Measurements from ENCODE around the gene ACTA2.

The ACTA2 gene

DNA sequence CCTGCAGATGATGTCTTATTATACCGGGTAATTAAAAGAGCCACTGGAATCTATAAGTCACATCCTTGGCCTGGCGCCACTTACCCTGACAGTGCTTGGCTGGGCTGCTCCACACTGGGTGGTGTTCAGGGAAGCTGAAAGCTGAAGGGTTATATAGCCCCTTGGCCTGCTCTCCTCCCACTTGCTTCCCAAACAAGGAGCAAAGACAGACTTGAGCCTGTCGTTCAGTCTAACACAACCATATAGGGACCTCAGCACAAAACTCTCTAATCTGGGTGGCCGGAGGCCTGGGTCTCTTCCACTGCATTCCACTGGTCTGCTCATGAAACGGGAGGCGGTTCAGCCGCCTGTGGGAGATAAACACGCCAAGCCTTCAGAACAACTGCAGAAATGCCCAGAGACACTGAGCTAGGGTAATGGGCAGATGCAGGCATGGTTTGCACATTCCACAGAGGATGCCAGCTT, at the start of gene ACTA2:
Gene ACTA2 (minus strand): TSS at position 127 of the 465 bp plus-strand sequence. CDS start 3,843 bp downstream, outside the sequence.
- DNase-seq: no peak

GRCh38 chr10:89001729-89002072, 49.1 kb upstream of the ACTA2 start:
- no peak for DNase-seq

DNA sequence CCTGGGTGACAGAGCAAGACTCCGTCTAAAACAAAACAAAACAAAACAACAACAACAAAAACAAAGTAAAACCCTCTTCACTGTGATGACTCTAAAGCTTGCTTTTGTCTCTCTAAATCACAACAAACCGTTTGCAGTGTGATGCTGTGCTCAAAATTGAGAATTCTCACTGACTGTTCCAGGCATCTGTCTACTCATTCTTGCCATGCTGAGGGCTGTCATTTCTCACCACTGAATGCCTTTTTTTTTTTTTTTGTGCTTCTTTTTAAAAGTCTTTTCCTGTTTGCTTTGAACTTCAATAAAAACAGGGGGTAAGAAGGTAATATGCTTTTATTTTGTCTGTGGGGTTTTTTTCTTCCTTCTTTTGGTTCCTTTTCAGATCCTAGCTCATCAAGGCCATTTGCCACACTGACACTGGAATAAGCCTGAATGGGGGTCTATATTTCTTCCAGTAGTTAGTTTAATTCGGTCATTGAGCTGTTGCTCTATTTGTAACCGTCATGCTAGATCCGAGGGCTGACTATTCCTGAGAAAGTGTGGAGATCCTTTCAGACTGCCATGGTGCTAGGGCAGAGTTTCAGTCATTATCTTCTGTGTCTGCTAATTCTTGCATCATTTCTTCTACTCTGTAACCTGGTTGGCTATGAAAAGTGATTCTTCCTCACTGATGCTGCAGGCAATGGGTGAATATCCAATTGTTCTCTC, 48.6 kb upstream of the ACTA2 start:
- DNase-seq: no peak

GRCh38 chr10:88999625-89000024, 47.1 kb upstream of the ACTA2 start:
- no peak for DNase-seq

- DNase-seq: peak; percentile 77
Observed at GRCh38 chr10:88996927-88997326, 44.4 kb upstream of the ACTA2 start.

DNA sequence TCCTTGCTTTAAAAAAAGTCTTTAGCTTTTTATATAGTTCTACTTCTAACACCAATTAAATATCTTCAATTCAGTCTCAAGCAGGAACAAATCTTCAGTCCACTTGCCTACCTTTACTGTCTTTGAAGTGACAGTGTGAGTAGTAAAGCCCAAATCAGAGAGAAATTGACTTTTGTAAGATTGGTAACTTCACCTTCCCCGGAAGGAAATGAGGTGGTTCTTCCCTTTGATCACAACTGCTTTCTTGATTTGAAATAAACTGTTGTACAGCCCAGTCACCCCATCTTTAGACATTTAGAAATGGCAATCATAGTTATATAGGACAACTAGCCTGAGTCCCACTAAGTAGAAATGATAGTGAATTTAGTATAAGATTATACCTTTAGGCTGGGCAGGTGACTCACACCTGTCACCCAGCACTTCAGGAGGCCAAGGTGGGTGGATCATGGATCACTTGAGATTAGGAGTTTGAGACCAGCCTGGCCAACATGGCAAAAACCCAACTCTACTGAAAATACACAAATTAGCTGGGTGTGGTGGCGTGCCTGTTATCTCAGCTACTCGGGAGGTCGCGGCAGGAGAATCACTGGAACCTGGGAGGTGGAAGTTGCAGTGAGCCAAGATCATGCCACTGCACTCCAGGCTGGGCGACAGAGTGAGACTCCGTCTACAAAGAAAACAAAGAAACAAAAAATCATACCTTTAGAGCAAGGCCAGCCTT, 42.7 kb upstream of the ACTA2 start:
- DNase-seq: peak; percentile 38

GRCh38 chr10:88994019-88994418, 41.4 kb upstream of the ACTA2 start:
- DNase-seq: no peak

DNA sequence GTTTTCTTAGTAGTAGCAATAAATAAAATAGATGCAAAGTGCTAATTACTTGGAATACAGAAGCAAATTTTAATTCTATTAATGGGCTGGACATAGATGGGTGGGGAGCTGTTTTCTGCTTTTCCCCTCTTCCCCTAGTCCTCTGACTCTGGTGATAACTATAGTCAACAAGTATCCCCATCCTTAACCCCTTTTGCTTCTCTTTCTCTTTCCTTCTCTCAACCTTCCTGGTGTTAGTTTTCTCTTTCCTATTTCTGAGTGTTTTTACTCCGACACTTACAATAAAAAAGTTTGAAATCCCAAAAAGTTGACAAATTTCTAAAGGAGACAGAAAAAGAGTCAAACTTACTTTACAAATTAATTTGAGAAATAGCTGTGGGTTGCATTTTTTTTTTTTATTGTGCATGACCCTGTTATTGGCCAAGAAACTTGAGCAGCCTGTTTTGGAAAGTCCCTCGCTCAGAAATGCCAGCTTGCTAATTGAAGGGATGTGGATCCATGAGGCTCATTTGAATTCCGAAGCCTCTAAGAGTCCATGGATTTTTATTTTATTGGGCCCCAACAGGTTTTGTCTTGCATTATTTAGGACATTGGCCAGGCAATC, 40.5 kb upstream of the ACTA2 start:
- DNase-seq: no peak

DNA sequence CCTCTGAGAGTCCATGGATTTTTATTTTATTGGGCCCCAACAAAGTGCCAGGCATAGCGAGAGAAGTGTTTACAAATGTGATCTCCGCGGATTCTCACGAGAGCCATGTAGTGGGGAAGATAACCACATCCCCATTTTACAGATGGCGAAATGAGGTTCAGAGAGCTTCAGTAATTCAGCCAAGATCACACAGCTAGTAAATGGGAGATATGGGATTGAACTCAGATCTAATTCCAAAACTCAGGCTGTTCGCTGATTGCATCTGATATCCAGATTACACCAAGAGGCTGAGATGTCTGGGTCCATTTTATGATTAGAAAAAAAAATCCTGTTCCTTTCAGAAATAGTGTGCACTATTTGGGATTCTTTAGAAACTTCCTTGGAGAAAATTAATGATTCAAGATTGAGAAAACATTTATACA, 39.3 kb upstream of the ACTA2 start:
- DNase-seq: peak; percentile 78

DNA sequence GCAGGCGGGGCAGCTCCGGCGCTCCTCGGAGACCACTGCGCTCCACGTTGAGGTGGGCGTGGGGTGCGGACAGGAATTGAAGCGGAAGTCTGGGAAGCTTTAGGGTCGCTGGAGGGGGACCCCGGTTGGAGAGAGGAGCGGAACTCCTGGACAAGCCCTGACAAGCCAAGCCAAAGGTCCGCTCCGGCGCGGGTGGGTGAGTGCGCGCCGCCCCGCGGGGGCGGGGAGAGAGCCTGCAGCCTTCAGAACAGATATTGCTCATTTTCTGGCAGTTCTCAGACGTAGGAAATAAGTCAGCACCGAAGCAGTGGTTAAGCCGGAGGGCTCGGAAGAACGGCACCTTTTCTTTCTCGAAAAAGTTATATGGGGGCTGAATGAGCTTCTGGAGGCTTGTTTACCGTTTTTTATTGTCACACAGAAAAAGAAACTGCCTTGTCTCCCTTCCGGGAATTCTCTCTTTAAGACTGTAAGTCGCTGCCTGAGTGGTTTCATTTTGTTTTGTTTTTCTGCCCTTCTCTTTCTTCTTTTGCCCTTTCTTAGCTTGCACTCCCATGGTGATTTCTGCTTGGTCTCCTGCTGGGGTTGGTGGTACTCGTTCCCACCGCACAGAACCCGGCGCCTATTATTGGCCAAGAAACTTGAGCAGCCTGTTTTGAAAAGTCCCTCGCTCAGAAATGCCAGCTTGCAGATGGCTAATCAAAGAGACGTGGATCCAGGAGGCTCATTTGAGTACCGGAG, 38.8 kb upstream of the ACTA2 start:
- peak; percentile 78 for DNase-seq

DNA sequence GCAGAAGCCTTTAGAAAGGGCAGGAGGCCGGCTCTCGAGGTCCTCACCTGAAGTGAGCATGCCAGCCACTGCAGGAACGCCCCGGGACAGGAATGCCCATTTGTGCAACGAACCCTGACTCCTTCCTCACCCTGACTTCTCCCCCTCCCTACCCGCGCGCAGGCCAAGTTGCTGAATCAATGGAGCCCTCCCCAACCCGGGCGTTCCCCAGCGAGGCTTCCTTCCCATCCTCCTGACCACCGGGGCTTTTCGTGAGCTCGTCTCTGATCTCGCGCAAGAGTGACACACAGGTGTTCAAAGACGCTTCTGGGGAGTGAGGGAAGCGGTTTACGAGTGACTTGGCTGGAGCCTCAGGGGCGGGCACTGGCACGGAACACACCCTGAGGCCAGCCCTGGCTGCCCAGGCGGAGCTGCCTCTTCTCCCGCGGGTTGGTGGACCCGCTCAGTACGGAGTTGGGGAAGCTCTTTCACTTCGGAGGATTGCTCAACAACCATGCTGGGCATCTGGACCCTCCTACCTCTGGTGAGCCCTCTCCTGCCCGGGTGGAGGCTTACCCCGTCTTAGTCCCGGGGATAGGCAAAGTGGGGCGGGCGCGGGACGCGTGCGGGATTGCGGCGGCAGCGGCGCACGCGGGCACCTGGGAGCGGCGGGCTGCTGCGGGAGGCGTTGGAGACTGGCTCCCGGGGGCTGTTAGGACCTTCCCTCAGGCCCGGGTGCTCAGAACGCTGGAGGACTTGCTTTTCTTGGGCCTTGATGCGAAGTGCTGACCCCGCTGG, 38.0 kb upstream of the ACTA2 start, which contains the start of gene FAS:
Gene FAS (plus strand): TSS at position 415 of the 777 bp plus-strand sequence. CDS start 79 bp downstream, at position 494.
- peak; percentile 84 for DNase-seq

- DNase-seq: peak; percentile 75
Observed at GRCh38 chr10:88989824-88990383, 37.3 kb upstream of the ACTA2 start.

- no peak for DNase-seq
Observed at GRCh38 chr10:88989423-88989822, 36.9 kb upstream of the ACTA2 start.

- no peak for DNase-seq
Observed at GRCh38 chr10:88987840-88988239, 35.3 kb upstream of the ACTA2 start.

GRCh38 chr10:88987243-88987725, 34.7 kb upstream of the ACTA2 start:
- peak; percentile 55 for DNase-seq

DNA sequence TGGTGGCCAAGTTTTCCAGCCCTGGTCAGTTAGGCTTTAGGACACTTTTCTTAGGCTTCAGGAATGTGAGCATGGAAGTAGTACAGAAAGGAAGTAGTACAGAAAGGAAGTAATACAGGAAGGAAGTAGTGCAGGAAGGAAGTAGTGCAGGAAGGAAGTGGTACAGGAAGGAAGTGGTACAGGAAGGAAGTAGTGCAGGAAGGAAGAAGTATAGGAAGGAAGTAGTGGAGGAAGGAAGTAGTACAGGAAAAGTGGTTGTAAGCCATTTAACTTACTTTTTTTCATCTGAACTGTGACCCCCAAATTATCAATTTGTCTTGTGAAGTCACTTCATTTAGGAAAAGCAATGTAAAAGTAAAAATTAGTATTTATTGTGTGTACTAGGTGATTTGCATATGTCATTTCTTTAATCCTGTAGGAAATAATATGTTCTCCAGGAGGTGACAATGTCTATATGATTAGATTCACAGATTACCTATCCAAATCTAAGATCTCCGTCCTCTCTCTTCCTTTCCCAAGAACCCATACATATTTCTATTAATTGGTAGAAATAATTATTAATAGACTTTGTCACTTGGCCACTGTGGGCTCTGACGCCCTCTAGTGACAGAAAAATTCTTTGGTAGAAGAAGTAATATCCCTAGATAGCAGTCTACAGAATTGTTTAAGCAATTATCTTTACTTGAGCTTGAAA, 34.1 kb upstream of the ACTA2 start:
- peak; percentile 82 for DNase-seq

DNA sequence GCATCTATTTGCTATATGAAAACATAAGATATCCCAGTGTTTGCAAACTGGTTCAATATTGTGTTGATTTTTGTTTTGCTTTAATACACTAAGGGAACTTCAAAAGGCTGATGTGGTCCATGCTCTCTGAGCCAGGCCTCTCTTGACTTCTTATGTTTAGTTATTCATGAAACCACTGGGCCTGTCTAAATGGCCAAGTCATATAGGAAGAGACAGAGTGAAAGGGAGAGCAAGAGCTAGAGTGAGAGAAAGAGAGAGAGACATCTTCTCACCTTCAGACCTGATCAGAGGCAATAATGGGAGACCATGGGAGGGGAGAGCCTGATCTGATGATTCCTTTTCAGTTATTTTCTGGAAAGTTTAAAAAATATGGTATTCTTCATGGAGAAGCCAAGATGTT, 32.0 kb upstream of the ACTA2 start:
- DNase-seq: no peak

DNA sequence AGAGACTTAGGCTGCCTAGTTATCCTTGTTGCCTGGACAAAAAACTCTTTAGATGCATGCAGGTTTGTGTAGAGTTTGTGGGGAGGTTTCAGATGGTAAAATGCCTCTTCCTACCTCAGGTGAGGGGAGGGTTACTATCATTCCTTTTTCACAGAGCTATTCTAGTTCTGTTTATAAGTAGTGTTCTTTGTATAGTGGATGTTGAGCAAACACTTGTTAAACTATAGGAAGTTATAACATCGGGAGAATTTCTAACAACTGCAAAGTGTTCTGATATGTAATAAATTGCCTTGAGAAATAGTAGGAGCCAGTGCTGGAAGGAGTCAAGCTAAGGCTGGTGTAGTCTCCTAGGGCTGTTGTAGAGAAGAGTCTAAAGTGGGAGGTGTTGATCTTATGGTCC, 31.4 kb upstream of the ACTA2 start:
- no peak for DNase-seq

DNA sequence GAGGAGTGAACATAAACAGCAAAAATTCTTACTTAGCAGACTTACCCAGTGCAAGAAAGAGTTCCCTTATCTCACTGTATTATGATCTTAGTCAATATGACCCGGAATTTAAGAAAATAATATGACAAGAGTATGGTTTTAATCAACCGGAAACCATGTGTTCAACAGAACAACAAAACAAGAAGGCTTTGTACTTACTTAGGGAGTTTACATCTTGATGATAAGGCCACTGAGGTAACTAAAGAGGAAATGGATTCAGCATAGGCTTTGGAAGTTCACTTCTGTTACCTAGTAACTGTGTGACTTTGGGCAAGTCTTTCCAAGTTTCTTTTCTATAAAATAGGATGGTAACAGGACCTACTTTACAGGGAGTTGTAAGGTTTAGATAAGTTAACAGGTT, 30.6 kb upstream of the ACTA2 start:
- peak; percentile 41 for DNase-seq

DNA sequence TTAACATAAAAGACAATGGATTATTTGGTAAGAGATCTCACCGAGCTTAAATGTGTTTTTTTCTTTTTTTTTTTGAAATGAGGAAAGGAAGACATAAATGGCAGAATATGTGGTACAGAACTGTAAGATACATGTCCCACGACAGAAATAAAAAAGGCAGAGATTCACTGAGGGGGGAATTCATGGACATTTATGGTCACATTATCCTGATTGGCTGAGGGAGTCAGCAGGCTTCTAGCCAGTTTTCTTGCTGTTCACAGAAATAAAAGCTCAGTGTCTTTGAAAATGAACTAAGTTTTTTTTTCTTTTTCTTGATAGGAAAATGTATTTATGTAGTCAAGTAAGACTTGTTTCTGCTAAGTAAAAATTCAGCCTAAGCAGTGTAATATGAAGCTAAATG, 29.8 kb upstream of the ACTA2 start:
- DNase-seq: no peak

GRCh38 chr10:88981435-88981834, 28.9 kb upstream of the ACTA2 start:
- DNase-seq: no peak

All from hematopoietic multipotent progenitor cell treated with erythropoietin and hydrocortisone succinate and interleukin-3 and kit ligand, for 4 days (in vitro differentiated cells).